ENCODE measurements around the gene GABRA6.

Gene GABRA6

GRCh38 chr5:161745392-161745791 lies 59.9 kb downstream of the GABRA6 start:
- WGBS (ENCODE audit: insufficient coverage) = 0% methylated on average over 1 of the region's 3 CpGs
- H3K4me1 ChIP-seq (ENCODE audit: control extremely low read depth in 1 of 4, control insufficient read depth in 4 of 4, insufficient read depth in 4 of 4, low read length in 3 of 4) = no peaks in the 10 kb centered on the region
- H3K27ac ChIP-seq (ENCODE audit: insufficient read depth in 1 of 2, low read depth in 1 of 2, low read length in 2 of 2, poor library complexity in 1 of 2, severe bottlenecking in 2 of 2) = no peak overlapping the region
- ChIA-PET POLR2A (no interaction called here), CTCF (no interaction called here)
- H3K27me3 ChIP-seq (replicated peaks in 2 of 5; ENCODE audit: control insufficient read depth in 4 of 5, insufficient read depth in 5 of 5, low read length in 4 of 5) = no peaks in the 10 kb centered on the region
- DNase-seq = no peak
- H3K9me3 ChIP-seq (ENCODE audit: control extremely low read depth in 1 of 5, control insufficient read depth in 4 of 5, insufficient read depth in 2 of 5, low read depth in 1 of 5, low read length in 4 of 5) = no peaks in the 10 kb centered on the region
- no peaks in the 10 kb centered on the region for H3K36me3 ChIP-seq (ENCODE audit: control insufficient read depth in 4 of 4, insufficient read depth in 4 of 4, low read length in 3 of 4)
- H3K4me3 ChIP-seq (ENCODE audit: control insufficient read depth in 1 of 7, extremely low read depth in 1 of 7, insufficient read depth in 4 of 7, low read depth in 2 of 7, low read length in 6 of 7) = no peak overlapping the region

GRCh38 chr5:161751265-161751664 lies 65.7 kb downstream of the GABRA6 start:
- Histone ChIP-seq H3K36me3 (ENCODE audit: control insufficient read depth in 4 of 4, insufficient read depth in 4 of 4, low read length in 3 of 4) (no peaks in the 10 kb centered on the region), H3K9me3 (ENCODE audit: control extremely low read depth in 1 of 5, control insufficient read depth in 4 of 5, insufficient read depth in 2 of 5, low read depth in 1 of 5, low read length in 4 of 5) (no peaks in the 10 kb centered on the region), H3K27me3 (replicated peaks in 2 of 5; ENCODE audit: control insufficient read depth in 4 of 5, insufficient read depth in 5 of 5, low read length in 4 of 5) (no peaks in the 10 kb centered on the region), H3K4me1 (ENCODE audit: control extremely low read depth in 1 of 4, control insufficient read depth in 4 of 4, insufficient read depth in 4 of 4, low read length in 3 of 4) (no peaks in the 10 kb centered on the region), H3K4me3 (ENCODE audit: control insufficient read depth in 1 of 7, extremely low read depth in 1 of 7, insufficient read depth in 4 of 7, low read depth in 2 of 7, low read length in 6 of 7) (no peak overlapping the region), H3K27ac (ENCODE audit: insufficient read depth in 1 of 2, low read depth in 1 of 2, low read length in 2 of 2, poor library complexity in 1 of 2, severe bottlenecking in 2 of 2) (no peak overlapping the region)
- WGBS (ENCODE audit: insufficient coverage) = 85% methylated on average over 9 of the region's 10 CpGs
- CTCF ChIA-PET = no interaction called here
- POLR2A ChIA-PET = no interaction called here
- DNase-seq = no peak
